WTC11 (cell line): ENCODE measurements around the gene GNB5. TPM values are rescaled to one million over a fixed set of nuclear protein-coding genes. Genes with fewer than 3 reads are reported as not detected.

Experiments used
- ATAC-seq: fragments of 200-7000 bp; cut with Tn5 transposase; 2 replicates; pipeline ENCODE4 v1.10.0; 2021; ENCODE audit warnings: mild to moderate bottlenecking, moderate library complexity
- CTCF ChIA-PET: fragments of 300-600 bp; sonication (Branson Sonifier 250); formaldehyde crosslinking; loops from one replicate; lab custom pipeline; 2021; ENCODE audit warnings: antibody characterized with exemption; lab: Charles Lee
- POLR2A ChIA-PET: fragments of 350-600 bp; sonication (Branson Sonifier 250); formaldehyde crosslinking; loops from one replicate; lab custom pipeline; 2021; ENCODE audit warnings: antibody characterized with exemption; lab: Charles Lee
- DNase-seq: peaks from one replicate; pipeline ENCODE4 v3.0.0; 2021; ENCODE audit warnings: low spot score
- H3K27ac Mint-ChIP-seq: 2 replicates; pipeline ENCODE4 v1.8.0; 2021; ENCODE audit warnings: mixed read lengths
- H3K27me3 Mint-ChIP-seq: 2 replicates; pipeline ENCODE4 v1.8.0; 2021; ENCODE audit warnings: low read depth, mild to moderate bottlenecking, moderate library complexity, mixed read lengths
- H3K36me3 Mint-ChIP-seq: 2 replicates; pipeline ENCODE4 v1.8.0; 2021; ENCODE audit warnings: mixed read lengths
- H3K4me1 Mint-ChIP-seq: 2 replicates; pipeline ENCODE4 v1.8.0; 2022; ENCODE audit warnings: mixed read lengths
- H3K4me3 Mint-ChIP-seq: 2 replicates; pipeline ENCODE4 v1.8.0; 2021; ENCODE audit warnings: mild to moderate bottlenecking, moderate library complexity, mixed read lengths
- H3K9me3 Mint-ChIP-seq: 2 replicates; pipeline ENCODE4 v1.8.0; 2021; ENCODE audit warnings: mixed read lengths
- ESRRA ChIP-seq: sonication (generic); formaldehyde crosslinking; IDR thresholded peaks from 2 replicates; pipeline ENCODE4 v1.8.1; 2022; ENCODE audit warnings: mild to moderate bottlenecking, missing genetic modification reagents, borderline replicate concordance
- JAZF1 ChIP-seq: fragments of 250-450 bp; sonication (Bioruptor Pico); IDR thresholded peaks from 2 replicates; pipeline ENCODE4 v1.9.0; 2021; ENCODE audit warnings: moderate library complexity, mild to moderate bottlenecking, inconsistent platforms
- NR2C2 ChIP-seq: sonication (generic); formaldehyde crosslinking; IDR thresholded peaks from 2 replicates; pipeline ENCODE4 v1.8.0; 2022; ENCODE audit warnings: mild to moderate bottlenecking, missing genetic modification reagents
- RELA ChIP-seq: sonication (generic); formaldehyde crosslinking; IDR thresholded peaks from 2 replicates; pipeline ENCODE4 v1.8.1; 2022; ENCODE audit warnings: missing genetic modification reagents, mild to moderate bottlenecking, borderline replicate concordance
- SOX15 ChIP-seq: fragments of 250-450 bp; sonication (Bioruptor Pico); IDR thresholded peaks from 2 replicates; pipeline ENCODE4 v1.9.0; 2021; ENCODE audit warnings: mild to moderate bottlenecking
- TEAD1 ChIP-seq: sonication (generic); formaldehyde crosslinking; IDR thresholded peaks from 2 replicates; pipeline ENCODE4 v1.8.0; 2022; ENCODE audit warnings: mild to moderate bottlenecking, missing genetic modification reagents
- TEAD4 ChIP-seq: sonication (generic); formaldehyde crosslinking; IDR thresholded peaks from 2 replicates; pipeline ENCODE4 v1.8.0; 2022; ENCODE audit warnings: mild to moderate bottlenecking, missing genetic modification reagents
- ZNF396 ChIP-seq: fragments of 250-450 bp; sonication (Bioruptor Pico); IDR thresholded peaks from 2 replicates; pipeline ENCODE4 v1.8.0; 2021; ENCODE audit warnings: mild to moderate bottlenecking, moderate library complexity, borderline replicate concordance
- ZNF416 ChIP-seq: fragments of 250-450 bp; sonication (Bioruptor Pico); IDR thresholded peaks from 2 replicates; pipeline ENCODE4 v1.9.0; 2021; ENCODE audit warnings: mild to moderate bottlenecking, inconsistent platforms
- total RNA-seq: library from RNA; stranded (reverse); gene quantifications from 3 replicates; pipeline ENCODE4 v1.2.3, GENCODE V29; 2021
- TF ChIP-seq, protein P1 (sequence below): sonication (generic); formaldehyde crosslinking; IDR thresholded peaks from 2 replicates; pipeline ENCODE4 v1.8.0; 2023; ENCODE audit warnings: missing genetic modification reagents, mild to moderate bottlenecking, borderline replicate concordance
- TF ChIP-seq, protein P2 (sequence below): sonication (generic); formaldehyde crosslinking; IDR thresholded peaks from 2 replicates; pipeline ENCODE4 v1.8.1; 2022; ENCODE audit warnings: mild to moderate bottlenecking, moderate library complexity, missing genetic modification reagents
- TF ChIP-seq, protein P3 (sequence below): sonication (generic); formaldehyde crosslinking; IDR thresholded peaks from 2 replicates; pipeline ENCODE4 v1.8.0; 2023; ENCODE audit warnings: missing genetic modification reagents
- TF ChIP-seq, protein P4 (sequence below): sonication (generic); formaldehyde crosslinking; IDR thresholded peaks from 2 replicates; pipeline ENCODE4 v1.8.1; 2023; ENCODE audit warnings: mild to moderate bottlenecking, missing genetic modification reagents
- TF ChIP-seq, protein P5 (sequence below): fragments of 250-450 bp; sonication (Bioruptor Pico); conservative IDR thresholded peaks from 2 replicates; pipeline ENCODE4 v1.9.0; 2021; ENCODE audit warnings: mild to moderate bottlenecking
- TF ChIP-seq, protein P6 (sequence below): sonication (generic); formaldehyde crosslinking; IDR thresholded peaks from 2 replicates; pipeline ENCODE4 v1.8.0; 2022; ENCODE audit warnings: mild to moderate bottlenecking, missing genetic modification reagents
- TF ChIP-seq, protein P7 (sequence below): fragments of 250-450 bp; sonication (Bioruptor Pico); IDR thresholded peaks from 2 replicates; pipeline ENCODE4 v1.9.0; 2021; ENCODE audit warnings: mild to moderate bottlenecking
- TF ChIP-seq, protein P8 (sequence below): fragments of 250-450 bp; sonication (Bioruptor Pico); IDR thresholded peaks from 2 replicates; pipeline ENCODE4 v1.9.0; 2021; ENCODE audit warnings: moderate library complexity, mild to moderate bottlenecking, inconsistent platforms, borderline replicate concordance
- TF ChIP-seq, protein P9 (sequence below): sonication (generic); formaldehyde crosslinking; IDR thresholded peaks from 2 replicates; pipeline ENCODE4 v1.8.0; 2022; ENCODE audit warnings: mild to moderate bottlenecking, missing genetic modification reagents

GNB5 gene
- total RNA-seq, 1 experiment from 2014 or later, result 37.0 TPM

DNA sequence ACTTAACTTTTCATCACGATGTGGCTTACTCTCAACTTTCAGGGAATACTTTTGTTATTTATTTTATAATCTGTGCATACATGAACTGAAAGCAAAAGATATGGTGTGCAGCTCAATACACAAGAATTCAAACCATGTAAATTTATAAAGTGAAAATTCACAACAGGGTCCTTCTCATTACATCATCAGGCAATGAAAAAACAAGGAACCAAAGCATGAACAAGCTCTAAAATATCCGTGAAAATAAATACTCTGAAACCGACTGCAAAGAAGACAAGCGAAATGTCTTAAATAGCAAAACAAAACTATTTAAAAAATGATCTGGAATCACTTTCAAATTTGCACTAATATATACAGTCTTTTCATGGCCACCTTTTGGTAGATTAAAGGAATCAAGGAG is 28.9 kb downstream of the GNB5 start (continued):
- TF ChIP-seq, protein P1, sequence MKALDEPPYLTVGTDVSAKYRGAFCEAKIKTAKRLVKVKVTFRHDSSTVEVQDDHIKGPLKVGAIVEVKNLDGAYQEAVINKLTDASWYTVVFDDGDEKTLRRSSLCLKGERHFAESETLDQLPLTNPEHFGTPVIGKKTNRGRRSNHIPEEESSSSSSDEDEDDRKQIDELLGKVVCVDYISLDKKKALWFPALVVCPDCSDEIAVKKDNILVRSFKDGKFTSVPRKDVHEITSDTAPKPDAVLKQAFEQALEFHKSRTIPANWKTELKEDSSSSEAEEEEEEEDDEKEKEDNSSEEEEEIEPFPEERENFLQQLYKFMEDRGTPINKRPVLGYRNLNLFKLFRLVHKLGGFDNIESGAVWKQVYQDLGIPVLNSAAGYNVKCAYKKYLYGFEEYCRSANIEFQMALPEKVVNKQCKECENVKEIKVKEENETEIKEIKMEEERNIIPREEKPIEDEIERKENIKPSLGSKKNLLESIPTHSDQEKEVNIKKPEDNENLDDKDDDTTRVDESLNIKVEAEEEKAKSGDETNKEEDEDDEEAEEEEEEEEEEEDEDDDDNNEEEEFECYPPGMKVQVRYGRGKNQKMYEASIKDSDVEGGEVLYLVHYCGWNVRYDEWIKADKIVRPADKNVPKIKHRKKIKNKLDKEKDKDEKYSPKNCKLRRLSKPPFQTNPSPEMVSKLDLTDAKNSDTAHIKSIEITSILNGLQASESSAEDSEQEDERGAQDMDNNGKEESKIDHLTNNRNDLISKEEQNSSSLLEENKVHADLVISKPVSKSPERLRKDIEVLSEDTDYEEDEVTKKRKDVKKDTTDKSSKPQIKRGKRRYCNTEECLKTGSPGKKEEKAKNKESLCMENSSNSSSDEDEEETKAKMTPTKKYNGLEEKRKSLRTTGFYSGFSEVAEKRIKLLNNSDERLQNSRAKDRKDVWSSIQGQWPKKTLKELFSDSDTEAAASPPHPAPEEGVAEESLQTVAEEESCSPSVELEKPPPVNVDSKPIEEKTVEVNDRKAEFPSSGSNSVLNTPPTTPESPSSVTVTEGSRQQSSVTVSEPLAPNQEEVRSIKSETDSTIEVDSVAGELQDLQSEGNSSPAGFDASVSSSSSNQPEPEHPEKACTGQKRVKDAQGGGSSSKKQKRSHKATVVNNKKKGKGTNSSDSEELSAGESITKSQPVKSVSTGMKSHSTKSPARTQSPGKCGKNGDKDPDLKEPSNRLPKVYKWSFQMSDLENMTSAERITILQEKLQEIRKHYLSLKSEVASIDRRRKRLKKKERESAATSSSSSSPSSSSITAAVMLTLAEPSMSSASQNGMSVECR (CRISPR knock-in tag), result no peak

DNA sequence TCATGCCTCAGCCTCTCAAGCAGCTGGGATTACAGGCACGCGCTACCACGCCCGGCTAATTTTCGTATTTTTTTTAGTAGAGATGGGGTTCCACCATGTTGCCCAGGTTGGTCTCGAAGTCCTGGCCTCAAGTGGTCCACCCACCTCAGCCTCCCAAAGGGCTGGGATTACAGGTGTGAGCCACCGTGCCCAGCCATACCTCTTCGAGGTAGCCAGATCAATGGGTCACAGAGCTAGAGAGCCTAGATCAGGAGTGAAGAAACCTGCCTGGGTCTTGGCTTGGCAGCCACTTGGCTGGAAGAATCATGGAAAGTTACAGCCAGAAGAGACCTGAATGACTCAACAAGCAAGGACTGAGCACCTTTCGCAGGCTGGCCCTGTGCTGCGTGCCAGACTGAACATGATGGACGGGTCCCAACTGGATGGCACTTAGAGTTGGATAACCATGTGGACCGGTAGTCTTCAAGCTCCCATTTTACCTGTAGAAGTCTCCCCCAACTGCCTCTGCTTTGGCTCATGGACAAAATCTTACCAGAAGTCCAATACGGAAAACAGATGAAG is 29.7 kb downstream of the GNB5 start:
- TF ChIP-seq TEAD4 (no peak), ESRRA (CRISPR knock-in tag) (no peak), NR2C2 (CRISPR knock-in tag) (no peak), SOX15 (no peak), JAZF1 (CRISPR knock-in tag) (no peak), TEAD1 (CRISPR knock-in tag) (no peak), RELA (CRISPR knock-in tag) (no peak), ZNF416 (CRISPR knock-in tag) (no peak), ZNF396 (CRISPR knock-in tag) (no peak)
- TF ChIP-seq, protein P2, sequence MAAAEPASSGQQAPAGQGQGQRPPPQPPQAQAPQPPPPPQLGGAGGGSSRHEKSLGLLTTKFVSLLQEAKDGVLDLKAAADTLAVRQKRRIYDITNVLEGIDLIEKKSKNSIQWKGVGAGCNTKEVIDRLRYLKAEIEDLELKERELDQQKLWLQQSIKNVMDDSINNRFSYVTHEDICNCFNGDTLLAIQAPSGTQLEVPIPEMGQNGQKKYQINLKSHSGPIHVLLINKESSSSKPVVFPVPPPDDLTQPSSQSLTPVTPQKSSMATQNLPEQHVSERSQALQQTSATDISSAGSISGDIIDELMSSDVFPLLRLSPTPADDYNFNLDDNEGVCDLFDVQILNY (CRISPR knock-in tag), result no peak
- TF ChIP-seq, protein P3, sequence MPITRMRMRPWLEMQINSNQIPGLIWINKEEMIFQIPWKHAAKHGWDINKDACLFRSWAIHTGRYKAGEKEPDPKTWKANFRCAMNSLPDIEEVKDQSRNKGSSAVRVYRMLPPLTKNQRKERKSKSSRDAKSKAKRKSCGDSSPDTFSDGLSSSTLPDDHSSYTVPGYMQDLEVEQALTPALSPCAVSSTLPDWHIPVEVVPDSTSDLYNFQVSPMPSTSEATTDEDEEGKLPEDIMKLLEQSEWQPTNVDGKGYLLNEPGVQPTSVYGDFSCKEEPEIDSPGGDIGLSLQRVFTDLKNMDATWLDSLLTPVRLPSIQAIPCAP (CRISPR knock-in tag), result no peak
- TF ChIP-seq, protein P4, sequence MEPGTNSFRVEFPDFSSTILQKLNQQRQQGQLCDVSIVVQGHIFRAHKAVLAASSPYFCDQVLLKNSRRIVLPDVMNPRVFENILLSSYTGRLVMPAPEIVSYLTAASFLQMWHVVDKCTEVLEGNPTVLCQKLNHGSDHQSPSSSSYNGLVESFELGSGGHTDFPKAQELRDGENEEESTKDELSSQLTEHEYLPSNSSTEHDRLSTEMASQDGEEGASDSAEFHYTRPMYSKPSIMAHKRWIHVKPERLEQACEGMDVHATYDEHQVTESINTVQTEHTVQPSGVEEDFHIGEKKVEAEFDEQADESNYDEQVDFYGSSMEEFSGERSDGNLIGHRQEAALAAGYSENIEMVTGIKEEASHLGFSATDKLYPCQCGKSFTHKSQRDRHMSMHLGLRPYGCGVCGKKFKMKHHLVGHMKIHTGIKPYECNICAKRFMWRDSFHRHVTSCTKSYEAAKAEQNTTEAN (CRISPR knock-in tag), result no peak
- TF ChIP-seq, protein P5, sequence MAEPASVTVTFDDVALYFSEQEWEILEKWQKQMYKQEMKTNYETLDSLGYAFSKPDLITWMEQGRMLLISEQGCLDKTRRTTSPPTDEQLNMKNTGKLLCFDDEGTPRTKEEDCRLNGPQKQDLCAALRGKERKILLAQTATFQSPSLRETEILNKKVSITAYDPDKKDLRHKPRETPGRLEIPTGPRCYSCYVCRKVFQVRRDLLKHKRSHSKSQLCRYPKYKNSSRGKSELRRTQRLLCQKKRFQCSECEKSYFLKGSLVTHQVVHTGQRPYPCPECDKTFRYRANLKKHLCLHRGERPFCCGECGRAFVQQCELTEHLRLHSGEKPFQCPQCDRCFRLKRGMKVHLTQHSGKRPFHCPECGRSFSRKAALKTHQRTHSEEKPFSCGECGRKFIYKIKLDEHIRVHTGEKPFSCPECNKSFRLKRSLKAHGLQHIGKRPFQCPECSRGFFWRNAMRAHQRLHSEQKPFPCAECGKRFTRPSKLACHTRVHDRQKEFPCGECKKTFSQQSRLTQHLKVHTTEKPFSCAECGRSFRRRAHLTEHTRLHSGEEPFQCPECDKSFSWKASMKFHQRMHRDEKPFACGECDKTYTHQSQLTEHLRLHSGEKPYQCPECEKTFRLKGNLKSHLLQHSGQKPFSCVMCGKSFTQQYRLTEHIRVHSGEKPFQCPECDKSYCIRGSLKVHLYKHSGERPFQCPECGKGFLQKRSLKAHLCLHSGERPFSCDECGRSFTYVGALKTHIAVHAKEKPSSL, result no peak
- TF ChIP-seq, protein P6, sequence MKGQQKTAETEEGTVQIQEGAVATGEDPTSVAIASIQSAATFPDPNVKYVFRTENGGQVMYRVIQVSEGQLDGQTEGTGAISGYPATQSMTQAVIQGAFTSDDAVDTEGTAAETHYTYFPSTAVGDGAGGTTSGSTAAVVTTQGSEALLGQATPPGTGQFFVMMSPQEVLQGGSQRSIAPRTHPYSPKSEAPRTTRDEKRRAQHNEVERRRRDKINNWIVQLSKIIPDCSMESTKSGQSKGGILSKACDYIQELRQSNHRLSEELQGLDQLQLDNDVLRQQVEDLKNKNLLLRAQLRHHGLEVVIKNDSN, result no peak
- TF ChIP-seq, protein P7, sequence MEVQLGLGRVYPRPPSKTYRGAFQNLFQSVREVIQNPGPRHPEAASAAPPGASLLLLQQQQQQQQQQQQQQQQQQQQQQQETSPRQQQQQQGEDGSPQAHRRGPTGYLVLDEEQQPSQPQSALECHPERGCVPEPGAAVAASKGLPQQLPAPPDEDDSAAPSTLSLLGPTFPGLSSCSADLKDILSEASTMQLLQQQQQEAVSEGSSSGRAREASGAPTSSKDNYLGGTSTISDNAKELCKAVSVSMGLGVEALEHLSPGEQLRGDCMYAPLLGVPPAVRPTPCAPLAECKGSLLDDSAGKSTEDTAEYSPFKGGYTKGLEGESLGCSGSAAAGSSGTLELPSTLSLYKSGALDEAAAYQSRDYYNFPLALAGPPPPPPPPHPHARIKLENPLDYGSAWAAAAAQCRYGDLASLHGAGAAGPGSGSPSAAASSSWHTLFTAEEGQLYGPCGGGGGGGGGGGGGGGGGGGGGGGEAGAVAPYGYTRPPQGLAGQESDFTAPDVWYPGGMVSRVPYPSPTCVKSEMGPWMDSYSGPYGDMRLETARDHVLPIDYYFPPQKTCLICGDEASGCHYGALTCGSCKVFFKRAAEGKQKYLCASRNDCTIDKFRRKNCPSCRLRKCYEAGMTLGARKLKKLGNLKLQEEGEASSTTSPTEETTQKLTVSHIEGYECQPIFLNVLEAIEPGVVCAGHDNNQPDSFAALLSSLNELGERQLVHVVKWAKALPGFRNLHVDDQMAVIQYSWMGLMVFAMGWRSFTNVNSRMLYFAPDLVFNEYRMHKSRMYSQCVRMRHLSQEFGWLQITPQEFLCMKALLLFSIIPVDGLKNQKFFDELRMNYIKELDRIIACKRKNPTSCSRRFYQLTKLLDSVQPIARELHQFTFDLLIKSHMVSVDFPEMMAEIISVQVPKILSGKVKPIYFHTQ (CRISPR knock-in tag), result no peak
- TF ChIP-seq, protein P8, sequence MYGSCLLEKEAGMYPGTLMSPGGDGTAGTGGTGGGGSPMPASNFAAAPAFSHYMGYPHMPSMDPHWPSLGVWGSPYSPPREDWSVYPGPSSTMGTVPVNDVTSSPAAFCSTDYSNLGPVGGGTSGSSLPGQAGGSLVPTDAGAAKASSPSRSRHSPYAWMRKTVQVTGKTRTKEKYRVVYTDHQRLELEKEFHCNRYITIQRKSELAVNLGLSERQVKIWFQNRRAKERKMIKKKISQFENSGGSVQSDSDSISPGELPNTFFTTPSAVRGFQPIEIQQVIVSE (CRISPR knock-in tag), result no peak
- TF ChIP-seq, protein P9, sequence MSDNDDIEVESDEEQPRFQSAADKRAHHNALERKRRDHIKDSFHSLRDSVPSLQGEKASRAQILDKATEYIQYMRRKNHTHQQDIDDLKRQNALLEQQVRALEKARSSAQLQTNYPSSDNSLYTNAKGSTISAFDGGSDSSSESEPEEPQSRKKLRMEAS (CRISPR knock-in tag), result no peak
- H3K27me3 Mint-ChIP-seq, result no peaks in the 10 kb centered on the region
- POLR2A ChIA-PET, result no interaction called here
- CTCF ChIA-PET, result interaction anchor here (0.7 to 1.5 kb wide), 2 partner anchors 9 to 47 kb away, joined by 3 to 6 read pairs; no protein-coding TSS in a partner anchor
- no peak overlapping the region for H3K4me3 Mint-ChIP-seq
- ATAC-seq, result no peak
- no peaks in the 10 kb centered on the region for H3K9me3 Mint-ChIP-seq
- DNase-seq, result no peak
- H3K27ac Mint-ChIP-seq, result no peak overlapping the region
- peaks cover 7% of the 10 kb centered on the region; the same call in 1 of the 2 replicates for H3K36me3 Mint-ChIP-seq
- peaks cover 7% of the 10 kb centered on the region; the same call in 1 of the 2 replicates for H3K4me1 Mint-ChIP-seq
